Heart right ventricle (tissue), 16 donors: ENCODE measurements around the gene PANX2. TPM values are rescaled to one million over a fixed set of nuclear protein-coding genes. Genes with fewer than 3 reads are reported as not detected.

Experiments
- ATAC-seq, 8 donors: fragments of 200-7000 bp; cut with Tn5 transposase; one replicate each; pipeline ENCODE4 v1.9.1; 2020; ENCODE audit warnings: mild to moderate bottlenecking in 8 of 8, moderate library complexity in 8 of 8, moderate number of reproducible peaks in 1 of 8
- DNase-seq, 2 donors: peaks; one replicate each; pipeline ENCODE4 v3.0.0-alpha.2; 2020
- H3K27ac ChIP-seq, 10 donors: fragments of 200-600 bp; sonication (generic) in 2 of 10; one replicate each; pipeline versions ENCODE4 v1.5.0 to v1.8.0; 2020 to 2022; ENCODE audit warnings: mild to moderate bottlenecking in 3 of 10
- H3K27me3 ChIP-seq, 7 donors: fragments of 200-600 bp; one replicate each; pipeline ENCODE4 v1.8.0; 2021 to 2022; ENCODE audit warnings: mild to moderate bottlenecking in 2 of 7
- H3K36me3 ChIP-seq, 9 donors: fragments of 200-600 bp; sonication (generic) in 1 of 9; one replicate each; pipeline versions ENCODE4 v1.5.0 to v1.8.0; 2020 to 2022; ENCODE audit warnings: mild to moderate bottlenecking in 2 of 9
- H3K4me1 ChIP-seq, 9 donors: fragments of 200-600 bp; sonication (generic) in 1 of 9; one replicate each; pipeline versions ENCODE4 v1.5.0 to v1.8.0; 2020 to 2022; ENCODE audit warnings: mild to moderate bottlenecking in 4 of 9
- H3K4me3 ChIP-seq, 10 donors: fragments of 200-600 bp; sonication (generic) in 2 of 10; one replicate each; pipeline versions ENCODE4 v1.5.0 to v1.8.0; 2020 to 2022; ENCODE audit warnings: mild to moderate bottlenecking in 7 of 10, moderate library complexity in 2 of 10
- H3K9me3 ChIP-seq, 11 donors: fragments of 200-600 bp in 10 of 11; sonication (generic) in 2 of 11; one replicate each; pipeline versions ENCODE4 v1.5.0 to v1.8.0; 2013 to 2022; ENCODE audit warnings: mild to moderate bottlenecking in 2 of 11, control low read depth in 1 of 11, moderate library complexity in 1 of 11
- WGBS, 2 donors: extraction: QIAGEN DNeasy Blood & Tissue Kit; methylation state at CpG; one replicate each; pipeline ENCODE4 v1.1.7; 2013; ENCODE audit warnings: inconsistent platforms in 1 of 2; 5-methylcytosine and 5-hydroxymethylcytosine counted together
- intact Hi-C, 10 donors: fragments of 100-400 bp; cut with DNase I; formaldehyde crosslinking; loops; one replicate each; pipeline versions ENCODE4 v1.11.1 to v1.14.2; 2022
- polyA plus RNA-seq, 2 donors: library from polyadenylated mRNA; stranded (reverse); fragments of 200-250 nt; gene quantifications; one replicate each; pipeline ENCODE4 v1.2.3, GENCODE V29; 2013
- total RNA-seq, 10 donors: library from RNA; stranded (reverse); fragmentation: NEBNext Ultra II Directional in 3 of 10; extraction: Animal tissue kit (Norgen Biotek cat#: 25700) in 3 of 10; gene quantifications; one replicate each; pipeline versions ENCODE4 v1.2.1 to v1.2.4, GENCODE V29; 2021 to 2023
- TF ChIP-seq, protein P1 (sequence below), 9 donors: fragments of 200-600 bp; sonication (generic) in 2 of 9; IDR thresholded peaks; one replicate each; pipeline versions ENCODE4 v1.5.0 to v1.8.0; 2021 to 2022; ENCODE audit warnings: antibody characterized with exemption in 9 of 9, mild to moderate bottlenecking in 5 of 9, moderate library complexity in 1 of 9
- donor health status: Arrhythmogenic right ventricular cardiomyopathy.
- donor health status: ischemic (EF 13 %, LVEDD 7.1; RV severe dilation, severe dysfunction).
- donor health status: healthy with polysubstance abuse.
- donor health status: DM: no; HTN: yes; CAD: no.
- donor health status: DM: no; HTN: no; CAD: no.
- donor health status: ischemic (EF 25% LVEDD 6.9; RV normal size, moderate dysfunction).
- donor health status: ischemic (EF 25% LVEDD 5.7; RV mildly dilated, moderate dysfunction).
- donor health status: healthy.
- donor health status: DM: yes; HTN: yes; CAD: no.
- donor health status: Ischemic cardiomyopathy.
- donor health status: ischemic (EF 35%, LVEDD 5.7; RV mildly dilated, moderate dysfunction).
- donor health status: nonischemic (EF 11% LVEDD 7.7; RV severe dilation, severe dysfunction).
- donor health status: DM: yes; HTN: yes; CAD: no.
- donor health status: PGD.
- donor health status: ischemic (EF 29% LVEDD 5.4; RV normal size, mild dysfunction).
- donor health status: nonischemic (EF 23%, LVEDD 6.1; RV moderate dilation, normal function).

PANX2 gene
- total and polyA plus RNA-seq, 12 donors: 0.07 to 0.61 (median 0.21) TPM; not detected in 3

DNA sequence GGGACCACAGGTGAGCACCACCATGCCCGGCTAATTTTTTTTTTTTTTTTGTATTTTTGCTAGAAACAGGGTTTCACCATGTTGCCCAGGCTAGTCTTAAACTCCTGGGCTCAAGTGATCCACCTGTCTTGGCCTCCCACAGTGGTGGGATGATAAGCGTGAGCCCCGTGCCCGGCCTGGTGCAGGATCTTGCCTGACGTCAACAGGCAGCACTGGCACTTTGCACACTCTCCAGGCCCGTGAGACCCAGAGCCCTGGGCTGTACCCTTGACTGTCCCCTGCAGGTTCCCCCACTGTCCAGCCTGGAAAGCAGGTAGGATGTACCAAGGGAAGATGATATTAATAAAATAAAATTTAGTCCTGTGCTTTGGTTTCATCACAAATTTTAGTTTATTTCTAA is 29.1 kb upstream of the PANX2 start:
- Histone ChIP-seq H3K27me3 (peaks cover 0 to 42% (median 27%) of the 10 kb centered on the region in 7 donors), H3K9me3 (no peaks in the 10 kb centered on the region), H3K36me3 (no peaks in the 10 kb centered on the region), H3K4me1 (peaks cover 0 to 3% (median 0%) of the 10 kb centered on the region in 9 donors), H3K4me3 (no peak overlapping the region), H3K27ac (no peak overlapping the region)
- TF ChIP-seq, protein P1, sequence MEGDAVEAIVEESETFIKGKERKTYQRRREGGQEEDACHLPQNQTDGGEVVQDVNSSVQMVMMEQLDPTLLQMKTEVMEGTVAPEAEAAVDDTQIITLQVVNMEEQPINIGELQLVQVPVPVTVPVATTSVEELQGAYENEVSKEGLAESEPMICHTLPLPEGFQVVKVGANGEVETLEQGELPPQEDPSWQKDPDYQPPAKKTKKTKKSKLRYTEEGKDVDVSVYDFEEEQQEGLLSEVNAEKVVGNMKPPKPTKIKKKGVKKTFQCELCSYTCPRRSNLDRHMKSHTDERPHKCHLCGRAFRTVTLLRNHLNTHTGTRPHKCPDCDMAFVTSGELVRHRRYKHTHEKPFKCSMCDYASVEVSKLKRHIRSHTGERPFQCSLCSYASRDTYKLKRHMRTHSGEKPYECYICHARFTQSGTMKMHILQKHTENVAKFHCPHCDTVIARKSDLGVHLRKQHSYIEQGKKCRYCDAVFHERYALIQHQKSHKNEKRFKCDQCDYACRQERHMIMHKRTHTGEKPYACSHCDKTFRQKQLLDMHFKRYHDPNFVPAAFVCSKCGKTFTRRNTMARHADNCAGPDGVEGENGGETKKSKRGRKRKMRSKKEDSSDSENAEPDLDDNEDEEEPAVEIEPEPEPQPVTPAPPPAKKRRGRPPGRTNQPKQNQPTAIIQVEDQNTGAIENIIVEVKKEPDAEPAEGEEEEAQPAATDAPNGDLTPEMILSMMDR (IDR thresholded peaks at IDR 0.05): no peak
- intact Hi-C loops: no loop called here
- no peak for DNase-seq
- 63 to 66% methylated on average over 6 of the region's 6 CpGs for WGBS, 2 donors
- no peak for ATAC-seq

DNA sequence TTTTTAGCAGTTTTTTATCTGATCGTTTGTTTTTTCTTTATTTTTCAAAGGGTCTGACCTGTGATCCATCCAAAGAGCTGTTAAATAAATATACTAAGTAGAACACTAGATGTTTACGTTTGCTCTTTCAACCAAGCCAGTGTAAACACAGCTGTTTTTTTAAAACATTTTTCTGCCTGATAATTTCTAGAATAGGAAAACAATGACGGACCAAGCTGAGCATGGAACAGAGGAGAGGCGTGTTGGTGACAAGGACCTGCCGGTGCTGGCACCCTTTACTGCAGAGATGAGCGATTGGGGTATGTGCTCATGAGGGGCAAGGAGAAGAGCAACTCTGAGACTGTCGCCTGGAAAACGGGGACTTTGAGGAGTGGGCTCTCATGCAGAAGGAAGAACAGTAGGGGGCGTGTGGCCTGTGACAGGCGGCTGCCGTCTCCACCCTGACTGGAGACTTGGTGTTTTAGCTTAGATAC is 28.6 kb upstream of the PANX2 start:
- 27 to 28% methylated on average over 11 of the region's 11 CpGs for WGBS, 2 donors
- Histone ChIP-seq H3K4me1 (peaks cover 0 to 7% (median 0%) of the 10 kb centered on the region in 9 donors), H3K27ac (no peak overlapping the region), H3K36me3 (no peaks in the 10 kb centered on the region), H3K4me3 (no peak overlapping the region), H3K27me3 (peaks cover 0 to 42% (median 27%) of the 10 kb centered on the region in 7 donors), H3K9me3 (no peaks in the 10 kb centered on the region)
- ATAC-seq: no peak
- TF ChIP-seq, protein P1 (IDR thresholded peaks at IDR 0.05): no peak
- intact Hi-C loops: no loop called here
- no peak for DNase-seq

GRCh38 chr22:50143096-50143495 is 27.4 kb upstream of the PANX2 start:
- H3K4me1 ChIP-seq: peaks cover 0 to 12% (median 0%) of the 10 kb centered on the region in 9 donors
- H3K4me3 ChIP-seq: no peak overlapping the region
- TF ChIP-seq, protein P1 (IDR thresholded peaks at IDR 0.05): no peak
- ATAC-seq (no peak), DNase-seq (no peak)
- H3K36me3 ChIP-seq: no peaks in the 10 kb centered on the region
- intact Hi-C loops: no loop called here
- no peak overlapping the region for H3K27ac ChIP-seq
- H3K9me3 ChIP-seq: no peaks in the 10 kb centered on the region
- WGBS, 2 donors: 76 to 78% methylated on average over 7 of the region's 7 CpGs
- H3K27me3 ChIP-seq: peaks cover 0 to 42% (median 27%) of the 10 kb centered on the region in 7 donors

DNA sequence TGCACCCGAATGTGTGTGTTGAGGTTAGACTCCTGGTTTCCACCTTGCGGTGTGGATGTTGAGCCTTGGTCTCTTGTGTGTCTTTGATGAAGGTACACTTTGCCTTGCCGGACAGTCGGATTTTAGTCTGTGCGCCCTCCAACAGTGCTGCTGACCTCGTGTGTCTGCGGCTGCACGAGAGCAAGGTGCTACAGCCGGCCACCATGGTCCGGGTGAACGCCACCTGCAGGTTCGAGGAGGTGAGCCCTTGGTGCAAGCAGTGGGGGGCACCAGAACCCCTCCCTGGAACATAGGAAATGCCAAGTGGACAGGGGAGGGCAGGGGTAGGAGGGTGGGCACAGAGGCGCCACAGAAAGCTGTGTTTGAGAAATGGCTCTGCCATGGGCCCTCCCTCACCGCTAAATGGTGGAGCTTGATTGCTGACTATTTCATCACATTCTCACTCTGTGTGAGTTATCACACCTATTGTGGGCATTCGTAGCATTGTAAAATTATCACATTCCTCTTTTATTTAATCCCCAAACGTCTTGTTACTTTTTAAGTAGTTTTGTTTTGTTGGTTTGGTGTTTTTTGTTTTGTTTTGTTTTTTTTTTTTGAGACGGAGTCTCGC is 26.4 kb upstream of the PANX2 start:
- Histone ChIP-seq H3K9me3 (no peaks in the 10 kb centered on the region), H3K27me3 (peaks cover 0 to 42% (median 27%) of the 10 kb centered on the region in 7 donors), H3K4me3 (no peak overlapping the region), H3K36me3 (no peaks in the 10 kb centered on the region), H3K27ac (no peak overlapping the region), H3K4me1 (peaks cover 0 to 16% (median 0%) of the 10 kb centered on the region in 9 donors)
- TF ChIP-seq, protein P1 (IDR thresholded peaks at IDR 0.05): no peak
- intact Hi-C loops: no loop called here
- 85 to 87% methylated on average over 18 of the region's 18 CpGs for WGBS, 2 donors
- no peak for DNase-seq
- ATAC-seq: no peak
